Ishikawa (cell line): ENCODE results near the gene RAB1B.

Experiments
- CEBPB ChIP-seq: IDR thresholded peaks from 2 replicates; pipeline ENCODE4 v1.6.1; 2012
- CREB1 ChIP-seq: IDR thresholded peaks from 2 replicates; pipeline ENCODE4 v1.6.1; 2012; ENCODE audit warnings: low read depth
- EGR1 ChIP-seq: IDR thresholded peaks from 2 replicates; pipeline ENCODE4 v1.6.1; 2012
- EP300 ChIP-seq: IDR thresholded peaks from 2 replicates; pipeline ENCODE4 v1.6.1; 2012; ENCODE audit warnings: borderline replicate concordance
- FOXM1 ChIP-seq: IDR thresholded peaks from 2 replicates; pipeline ENCODE4 v1.6.1; 2012; ENCODE audit warnings: low read depth, borderline replicate concordance
- NFIC ChIP-seq: IDR thresholded peaks from 2 replicates; pipeline ENCODE4 v1.6.1; 2012
- RAD21 ChIP-seq: IDR thresholded peaks from 2 replicates; pipeline ENCODE4 v1.6.1; 2012; ENCODE audit warnings: low read depth
- TAF1 ChIP-seq: IDR thresholded peaks from 2 replicates; pipeline ENCODE4 v1.6.1; 2012; ENCODE audit warnings: low read depth, mild to moderate bottlenecking
- TCF12 ChIP-seq: IDR thresholded peaks from 2 replicates; pipeline ENCODE4 v1.6.1; 2012; ENCODE audit warnings: low read depth
- TEAD4 ChIP-seq: IDR thresholded peaks from 2 replicates; pipeline ENCODE4 v1.6.1; 2012
- YY1 ChIP-seq: IDR thresholded peaks from 2 replicates; pipeline ENCODE4 v1.6.1; 2012; ENCODE audit warnings: low read depth
- ZBTB7A ChIP-seq: IDR thresholded peaks from 2 replicates; pipeline ENCODE4 v1.6.1; 2012; ENCODE audit warnings: low read depth
- TF ChIP-seq, protein P1 (sequence below): IDR thresholded peaks from 2 replicates; pipeline ENCODE4 v1.6.1; 2012
- TF ChIP-seq, protein P2 (sequence below): IDR thresholded peaks from 2 replicates; pipeline ENCODE4 v1.6.1; 2012
- TF ChIP-seq, protein P3 (sequence below): IDR thresholded peaks from 2 replicates; pipeline ENCODE4 v1.6.1; 2012; ENCODE audit warnings: low read depth, mild to moderate bottlenecking

The RAB1B gene

DNA sequence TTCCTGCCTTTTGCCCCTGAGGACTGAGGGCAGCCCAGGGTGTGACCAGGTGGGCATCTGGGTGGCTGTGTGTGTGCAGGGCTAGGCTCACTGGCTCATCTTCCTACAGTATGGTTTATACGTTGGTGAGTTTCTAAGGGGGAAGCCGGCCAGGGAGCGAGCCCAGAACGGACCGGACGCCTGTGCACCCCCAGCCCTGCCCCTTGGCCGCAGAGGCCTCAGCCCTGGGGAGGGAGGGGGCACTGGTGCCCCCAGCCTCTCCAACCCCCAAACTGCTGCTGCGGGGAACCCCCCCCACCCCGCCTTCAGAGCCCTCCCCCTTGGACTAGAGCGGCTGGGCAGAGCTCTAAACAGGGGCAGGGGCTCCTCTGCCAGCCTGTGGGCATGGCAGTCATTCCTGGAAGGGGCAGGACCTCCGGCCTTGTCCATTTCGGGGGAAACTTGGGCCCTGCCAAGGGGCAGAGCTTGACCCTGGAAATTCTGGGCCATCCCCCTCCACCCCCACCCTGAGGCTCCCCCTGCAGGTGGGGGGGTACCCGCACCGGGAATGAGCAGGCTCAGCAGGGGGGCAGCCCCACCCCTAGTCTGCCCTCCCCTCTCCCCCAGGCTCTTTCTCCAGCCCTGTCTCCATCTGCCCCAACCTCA lies 15.1 kb downstream of the RAB1B start:
- TF ChIP-seq TAF1 (no peak), YY1 (no peak), FOXM1 (no peak), CREB1 (no peak), RAD21 (no peak)
- TF ChIP-seq, protein P1, sequence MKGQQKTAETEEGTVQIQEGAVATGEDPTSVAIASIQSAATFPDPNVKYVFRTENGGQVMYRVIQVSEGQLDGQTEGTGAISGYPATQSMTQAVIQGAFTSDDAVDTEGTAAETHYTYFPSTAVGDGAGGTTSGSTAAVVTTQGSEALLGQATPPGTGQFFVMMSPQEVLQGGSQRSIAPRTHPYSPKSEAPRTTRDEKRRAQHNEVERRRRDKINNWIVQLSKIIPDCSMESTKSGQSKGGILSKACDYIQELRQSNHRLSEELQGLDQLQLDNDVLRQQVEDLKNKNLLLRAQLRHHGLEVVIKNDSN: no peak
- TF ChIP-seq, protein P2, sequence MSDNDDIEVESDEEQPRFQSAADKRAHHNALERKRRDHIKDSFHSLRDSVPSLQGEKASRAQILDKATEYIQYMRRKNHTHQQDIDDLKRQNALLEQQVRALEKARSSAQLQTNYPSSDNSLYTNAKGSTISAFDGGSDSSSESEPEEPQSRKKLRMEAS: no peak

DNA sequence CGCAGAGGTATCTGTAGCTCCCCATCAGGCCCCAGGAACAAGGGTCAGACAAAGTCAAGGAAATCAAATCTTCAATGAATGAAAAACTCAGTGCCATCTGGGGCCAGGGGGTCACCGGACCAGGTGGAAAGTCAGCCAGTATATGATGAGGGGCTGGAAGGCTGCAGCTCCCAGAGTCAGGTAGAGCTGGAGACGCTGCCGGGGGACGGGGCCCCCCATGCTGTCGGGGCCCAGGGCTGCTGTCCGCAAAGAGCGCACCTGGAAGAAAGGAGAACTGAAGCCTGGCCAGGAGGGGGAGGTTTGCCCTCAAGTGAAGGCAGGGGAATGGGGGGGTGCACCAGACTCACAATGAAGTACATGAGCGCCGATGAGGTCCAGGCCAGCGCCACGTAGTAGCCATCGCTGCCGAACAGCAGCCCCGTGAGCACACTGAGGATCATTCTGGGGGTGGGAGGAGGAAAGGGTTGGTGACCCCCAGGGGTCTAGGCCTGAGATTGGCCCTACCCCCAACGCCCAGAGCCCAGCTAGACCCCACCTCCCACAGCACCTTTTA lies 16.2 kb downstream of the RAB1B start:
- TF ChIP-seq CREB1: no peak
- TF ChIP-seq, protein P2: no peak

DNA sequence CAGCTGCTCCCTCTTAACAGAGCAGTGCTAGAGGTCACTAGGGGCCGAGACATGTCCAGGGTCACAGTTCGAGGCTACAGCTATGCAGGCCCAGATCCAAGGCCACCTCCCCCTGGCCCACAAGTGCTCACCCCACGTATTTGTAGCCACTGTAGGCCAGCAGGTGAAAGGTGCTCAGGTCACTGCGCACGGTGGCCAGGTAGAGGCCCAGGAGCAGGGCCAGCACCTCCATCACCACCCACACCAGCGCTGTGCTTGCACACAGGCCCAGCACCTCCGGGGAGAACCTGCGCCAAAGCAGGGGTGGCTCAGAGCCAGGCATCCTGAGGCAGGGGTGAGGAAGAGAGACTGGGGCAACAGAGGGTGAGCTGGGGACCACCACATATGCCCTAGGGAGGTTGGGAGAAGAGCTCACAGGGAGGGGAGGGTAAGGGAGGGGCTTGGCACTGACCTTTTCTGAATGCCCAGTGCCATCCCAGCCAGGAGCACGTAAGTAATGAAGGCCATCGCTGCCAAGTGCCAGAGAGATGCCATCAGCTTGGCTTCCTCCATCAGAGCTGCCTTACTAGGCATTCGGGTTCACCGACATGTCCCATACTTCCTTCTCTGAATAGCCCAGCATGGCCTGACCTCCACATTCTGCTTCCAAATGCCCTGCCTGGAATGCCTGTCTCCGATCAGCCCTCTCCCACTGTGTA lies 17.0 kb downstream of the RAB1B start:
- TF ChIP-seq CREB1 (no peak), RAD21 (no peak), FOXM1 (no peak), EP300 (no peak), CEBPB (no peak), EGR1 (no peak), TEAD4 (no peak), NFIC (no peak), TCF12 (no peak), YY1 (no peak), TAF1 (no peak), ZBTB7A (no peak)
- TF ChIP-seq, protein P2: no peak
- TF ChIP-seq, protein P1: no peak
- TF ChIP-seq, protein P3, sequence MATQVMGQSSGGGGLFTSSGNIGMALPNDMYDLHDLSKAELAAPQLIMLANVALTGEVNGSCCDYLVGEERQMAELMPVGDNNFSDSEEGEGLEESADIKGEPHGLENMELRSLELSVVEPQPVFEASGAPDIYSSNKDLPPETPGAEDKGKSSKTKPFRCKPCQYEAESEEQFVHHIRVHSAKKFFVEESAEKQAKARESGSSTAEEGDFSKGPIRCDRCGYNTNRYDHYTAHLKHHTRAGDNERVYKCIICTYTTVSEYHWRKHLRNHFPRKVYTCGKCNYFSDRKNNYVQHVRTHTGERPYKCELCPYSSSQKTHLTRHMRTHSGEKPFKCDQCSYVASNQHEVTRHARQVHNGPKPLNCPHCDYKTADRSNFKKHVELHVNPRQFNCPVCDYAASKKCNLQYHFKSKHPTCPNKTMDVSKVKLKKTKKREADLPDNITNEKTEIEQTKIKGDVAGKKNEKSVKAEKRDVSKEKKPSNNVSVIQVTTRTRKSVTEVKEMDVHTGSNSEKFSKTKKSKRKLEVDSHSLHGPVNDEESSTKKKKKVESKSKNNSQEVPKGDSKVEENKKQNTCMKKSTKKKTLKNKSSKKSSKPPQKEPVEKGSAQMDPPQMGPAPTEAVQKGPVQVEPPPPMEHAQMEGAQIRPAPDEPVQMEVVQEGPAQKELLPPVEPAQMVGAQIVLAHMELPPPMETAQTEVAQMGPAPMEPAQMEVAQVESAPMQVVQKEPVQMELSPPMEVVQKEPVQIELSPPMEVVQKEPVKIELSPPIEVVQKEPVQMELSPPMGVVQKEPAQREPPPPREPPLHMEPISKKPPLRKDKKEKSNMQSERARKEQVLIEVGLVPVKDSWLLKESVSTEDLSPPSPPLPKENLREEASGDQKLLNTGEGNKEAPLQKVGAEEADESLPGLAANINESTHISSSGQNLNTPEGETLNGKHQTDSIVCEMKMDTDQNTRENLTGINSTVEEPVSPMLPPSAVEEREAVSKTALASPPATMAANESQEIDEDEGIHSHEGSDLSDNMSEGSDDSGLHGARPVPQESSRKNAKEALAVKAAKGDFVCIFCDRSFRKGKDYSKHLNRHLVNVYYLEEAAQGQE: no peak

DNA sequence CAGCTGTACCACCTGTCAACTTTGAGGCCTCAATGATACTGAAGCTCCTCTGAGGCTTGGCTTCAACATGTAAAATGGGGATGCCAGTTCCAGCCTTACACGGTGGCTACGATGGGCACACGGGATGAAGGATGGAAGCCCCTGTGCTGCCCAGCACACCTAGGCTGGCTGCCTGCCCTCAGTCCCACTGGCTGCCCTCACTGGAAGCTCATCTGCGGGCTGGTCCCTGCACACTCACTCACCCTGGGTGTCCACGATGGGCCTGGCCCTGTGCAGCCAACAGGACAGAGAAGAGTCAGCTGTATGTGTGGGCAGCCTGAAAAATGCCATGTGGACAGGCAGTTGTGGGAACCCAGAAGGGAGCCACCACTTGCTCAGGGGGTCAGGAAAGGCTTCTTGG lies 18.3 kb downstream of the RAB1B start:
- TF ChIP-seq, protein P2: no peak
- TF ChIP-seq YY1 (no peak), TEAD4 (no peak), EP300 (no peak), ZBTB7A (no peak), RAD21 (no peak), CREB1 (no peak), NFIC (no peak), TAF1 (no peak), EGR1 (no peak), CEBPB (no peak), FOXM1 (no peak), TCF12 (no peak)
- TF ChIP-seq, protein P1: no peak
- TF ChIP-seq, protein P3: no peak
